LNCaP clone FGC (cell line): Measurements from ENCODE around the gene BCL3.
"Not testable (repeated sequence)": the region's sequence is repeated elsewhere in the genome, so short reads cannot be mapped to it uniquely, and the experiment has no call there.

Source experiments
- DNase-seq: peaks from one replicate; pipeline ENCODE4 v3.0.0-alpha.2; 2011; ENCODE audit warnings: low read depth
- H3K4me3 ChIP-seq: 2 replicates; pipeline ENCODE4 v1.5.1; 2011; ENCODE audit warnings: mild to moderate bottlenecking, low read depth, low read length, control low read depth
- CTCF ChIP-seq: IDR thresholded peaks from 2 replicates; pipeline ENCODE4 v1.5.1; 2012; ENCODE audit warnings: mild to moderate bottlenecking; ENCODE audit not compliant: control insufficient read depth, insufficient read depth; ENCODE audit errors: extremely low read depth

The BCL3 gene

GRCh38 chr19:44770550-44771257, 22.2 kb downstream of the BCL3 start:
- peak; percentile 56 for TF ChIP-seq CTCF
- peak; percentile 65 for DNase-seq
- no peak overlapping the region for H3K4me3 ChIP-seq

GRCh38 chr19:44772144-44772543, 23.6 kb downstream of the BCL3 start:
- H3K4me3 ChIP-seq, DNase-seq: not testable (repeated sequence)

GRCh38 chr19:44772959-44773358, 24.5 kb downstream of the BCL3 start:
- no peak for TF ChIP-seq CTCF

GRCh38 chr19:44775676-44776240, 27.2 kb downstream of the BCL3 start:
- TF ChIP-seq CTCF = no peak
- no peak for DNase-seq
- H3K4me3 ChIP-seq = no peak overlapping the region

More at GRCh38 chr19:44772959-44773358, 24.5 kb downstream of the BCL3 start:
- H3K4me3 ChIP-seq = no peak overlapping the region
- no peak for DNase-seq

- no peak for TF ChIP-seq CTCF
- H3K4me3 ChIP-seq = no peak overlapping the region
- no peak for DNase-seq
Observed at GRCh38 chr19:44776402-44777096, 28.0 kb downstream of the BCL3 start.

GRCh38 chr19:44777715-44778347, 29.3 kb downstream of the BCL3 start, which contains the start of gene CBLC:
Gene CBLC, plus strand, starts transcription at chr19:44777890. Its CDS starts 42 bp downstream, at chr19:44777932.
- peak; percentile 50 for DNase-seq
- peak within 1 kb of the TSS; percentile 58 for H3K4me3 ChIP-seq
- peak; percentile 26; the same call in 1 of the 2 replicates for TF ChIP-seq CTCF

GRCh38 chr19:44779150-44779549, 30.6 kb downstream of the BCL3 start:
- H3K4me3 ChIP-seq = no peak overlapping the region
- DNase-seq = no peak
- TF ChIP-seq CTCF = no peak

GRCh38 chr19:44781694-44782093, 33.2 kb downstream of the BCL3 start:
- H3K4me3 ChIP-seq, DNase-seq: not testable (repeated sequence)
